GM21825 (cell line): ENCODE results near the gene TRMT112.
A peak's percentile ranks its signal among the peaks of the same experiment; 100 is the strongest.

ENCODE experiments used
- ATAC-seq: cut with Tn5 transposase; IDR thresholded peaks from one replicate; pipeline ENCODE4 v1.9.1; 2021; ENCODE audit warnings: mild to moderate bottlenecking, moderate library complexity; ENCODE audit not compliant: unreplicated experiment

The TRMT112 gene

GRCh38 chr11:64294774-64295173, 22.6 kb downstream of the TRMT112 start:
- ATAC-seq = no peak

GRCh38 chr11:64292460-64293254, 24.7 kb downstream of the TRMT112 start:
- ATAC-seq = no peak

- no peak for ATAC-seq
Observed at GRCh38 chr11:64291752-64292459, 25.5 kb downstream of the TRMT112 start.

GRCh38 chr11:64291262-64291751, 26.1 kb downstream of the TRMT112 start, which contains the start of gene KCNK4:
Gene KCNK4 (plus strand): TSS chr11:64291302. CDS start chr11:64293019, 1,717 bp downstream.
- ATAC-seq = no peak

- no peak for ATAC-seq
Observed at GRCh38 chr11:64290352-64291261, 26.8 kb downstream of the TRMT112 start.

GRCh38 chr11:64289002-64289564, 28.3 kb downstream of the TRMT112 start:
- ATAC-seq = no peak

- ATAC-seq = no peak
Observed at GRCh38 chr11:64288353-64288750, 29.0 kb downstream of the TRMT112 start.

GRCh38 chr11:64287676-64288352, 29.5 kb downstream of the TRMT112 start:
- no peak for ATAC-seq

GRCh38 chr11:64286801-64287159, 30.6 kb downstream of the TRMT112 start:
- no peak for ATAC-seq

GRCh38 chr11:64285885-64286800, 31.2 kb downstream of the TRMT112 start:
- ATAC-seq = no peak

GRCh38 chr11:64284962-64285884, 32.1 kb downstream of the TRMT112 start, which contains the start of gene GPR137:
Gene GPR137 (plus strand): TSS chr11:64285848. CDS start chr11:64286525, 677 bp downstream.
- ATAC-seq = peak; percentile 45

GRCh38 chr11:64284048-64284961, 33.1 kb downstream of the TRMT112 start, which contains the start of gene BAD:
Gene BAD (minus strand): TSS chr11:64284665. CDS start chr11:64284368, 297 bp downstream.
- ATAC-seq = peak; percentile 63

GRCh38 chr11:64283092-64283491, 34.3 kb downstream of the TRMT112 start:
- no peak for ATAC-seq

- no peak for ATAC-seq
Observed at GRCh38 chr11:64281957-64282770, 35.2 kb downstream of the TRMT112 start.

GRCh38 chr11:64278576-64279190, 38.7 kb downstream of the TRMT112 start:
- ATAC-seq = no peak
